Neural cell (in vitro differentiated cells): Measurements from ENCODE around the gene S100Z. TPM values are rescaled to one million over a fixed set of nuclear protein-coding genes. Genes with fewer than 3 reads are reported as not detected.

Source experiments
- H2AFZ ChIP-seq: fragments of 200-600, 300-800 bp; sonication (generic), shearing (Covaris generic); 2 replicates; pipeline ENCODE4 v1.6.0; 2014; ENCODE audit warnings: low read depth, mild to moderate bottlenecking, antibody characterized with exemption, low read length, moderate library complexity
- H3F3A ChIP-seq: fragments of 200-600 bp; shearing (Covaris generic); 2 replicates; pipeline ENCODE4 v1.6.1; 2016; ENCODE audit warnings: mild to moderate bottlenecking, moderate library complexity, mixed read lengths, antibody characterized with exemption, low read length; ENCODE audit not compliant: insufficient read depth, poor library complexity, severe bottlenecking
- H3K27ac ChIP-seq: fragments of 200-600, 300-800 bp; sonication (generic), shearing (Covaris generic); 2 replicates; pipeline ENCODE4 v1.5.1; 2014; ENCODE audit warnings: mild to moderate bottlenecking, low read length, moderate library complexity
- H3K27me3 ChIP-seq: fragments of 300-800, 200-600 bp; sonication (generic), shearing (Covaris generic); 2 replicates; pipeline ENCODE4 v1.6.0; 2014; ENCODE audit warnings: mild to moderate bottlenecking, low read depth, low read length, moderate library complexity; ENCODE audit not compliant: insufficient read depth
- H3K36me3 ChIP-seq: fragments of 300-800, 200-600 bp; sonication (generic), shearing (Covaris generic); 2 replicates; pipeline ENCODE4 v1.5.1; 2014; ENCODE audit warnings: mild to moderate bottlenecking, antibody characterized with exemption, low read length, moderate library complexity; ENCODE audit not compliant: insufficient read depth
- H3K4me2 ChIP-seq: fragments of 300-800, 200-600 bp; sonication (generic), shearing (Covaris generic); 2 replicates; pipeline ENCODE4 v1.6.0; 2014; ENCODE audit warnings: mild to moderate bottlenecking, low read length
- H3K4me3 ChIP-seq: fragments of 300-800, 200-600 bp; sonication (generic), shearing (Covaris generic); 2 replicates; pipeline ENCODE4 v1.5.1; 2014; ENCODE audit warnings: mild to moderate bottlenecking, low read length, moderate library complexity
- H3K79me2 ChIP-seq: fragments of 200-600 bp; shearing (Covaris generic); replicated peaks from 2 replicates; pipeline ENCODE4 v1.6.0; 2014; ENCODE audit warnings: mild to moderate bottlenecking, low read length, moderate library complexity; ENCODE audit not compliant: insufficient read depth
- H3K9ac ChIP-seq: fragments of 300-800, 200-600 bp; sonication (generic), shearing (Covaris generic); 2 replicates; pipeline ENCODE4 v1.6.1; 2016; ENCODE audit warnings: mild to moderate bottlenecking, low read length, mixed read lengths
- H3K9me2 ChIP-seq: fragments of 200-600 bp; shearing (Covaris generic); 2 replicates; pipeline ENCODE4 v1.6.1; 2016; ENCODE audit warnings: mild to moderate bottlenecking, low read length, mixed read lengths; ENCODE audit not compliant: insufficient read depth
- H3K9me3 ChIP-seq: fragments of 200-600, 300-800 bp; sonication (generic), shearing (Covaris generic); 2 replicates; pipeline ENCODE4 v1.6.1; 2016; ENCODE audit warnings: mild to moderate bottlenecking, mixed run types, low read length, moderate library complexity, mixed read lengths
- H4K20me1 ChIP-seq: fragments of 200-600 bp; shearing (Covaris generic); 2 replicates; pipeline ENCODE4 v1.6.1; 2016; ENCODE audit warnings: mild to moderate bottlenecking, mixed run types; ENCODE audit not compliant: insufficient read depth
- EP300 ChIP-seq: fragments of 450-650 bp; conservative IDR thresholded peaks from 2 replicates; pipeline ENCODE4 v1.6.1; 2014; ENCODE audit warnings: antibody characterized with exemption, mild to moderate bottlenecking, moderate library complexity; ENCODE audit not compliant: poor library complexity, severe bottlenecking
- EZH2 ChIP-seq: fragments of 200-600, 300-800 bp; shearing (Covaris generic), sonication (generic); IDR thresholded peaks from 2 replicates; pipeline ENCODE4 v1.6.1; 2014; ENCODE audit warnings: antibody characterized with exemption, low read length, borderline replicate concordance, mild to moderate bottlenecking; ENCODE audit not compliant: insufficient read depth, poor library complexity, severe bottlenecking
- MXI1 ChIP-seq: fragments of 450-650 bp; conservative IDR thresholded peaks from 2 replicates; pipeline ENCODE4 v1.6.1; 2014; ENCODE audit warnings: antibody characterized with exemption, mild to moderate bottlenecking; ENCODE audit not compliant: poor library complexity, severe bottlenecking
- POLR2AphosphoS5 ChIP-seq: IDR thresholded peaks from 2 replicates; pipeline ENCODE4 v1.6.1; 2012
- RAD21 ChIP-seq: fragments of 450-650 bp; conservative IDR thresholded peaks from 2 replicates; pipeline ENCODE4 v1.6.1; 2014; ENCODE audit warnings: antibody characterized with exemption, mild to moderate bottlenecking, moderate library complexity
- SMC3 ChIP-seq: fragments of 450-650 bp; conservative IDR thresholded peaks from 2 replicates; pipeline ENCODE4 v1.6.1; 2014; ENCODE audit warnings: antibody characterized with exemption, mild to moderate bottlenecking, moderate library complexity; ENCODE audit not compliant: poor library complexity
- TAF1 ChIP-seq: IDR thresholded peaks from 2 replicates; pipeline ENCODE4 v1.6.1; 2012; ENCODE audit warnings: low read depth
- polyA plus RNA-seq: library from polyadenylated mRNA; depleted of rRNA; stranded (reverse); fragments of >200 nt; gene quantifications from 2 replicates; pipeline ENCODE4 v1.2.3, GENCODE V29; 2014
- TF ChIP-seq, protein P1 (sequence below): fragments of 450-650 bp; IDR thresholded peaks from 2 replicates; pipeline ENCODE4 v1.5.1; 2014; ENCODE audit warnings: antibody characterized with exemption, mild to moderate bottlenecking, moderate library complexity; ENCODE audit not compliant: poor library complexity, severe bottlenecking
- TF ChIP-seq, protein P2 (sequence below): IDR thresholded peaks from 2 replicates; pipeline ENCODE4 v1.6.1; 2012; ENCODE audit warnings: borderline replicate concordance

The S100Z gene
- polyA plus RNA-seq, 1 donor from 2014 or later: not detected

GRCh38 chr5:76836585-76836984, 13.2 kb upstream of the S100Z start:
- no peak overlapping the region for H3K27ac ChIP-seq
- no peak for TF ChIP-seq MXI1
- TF ChIP-seq TAF1: no peak
- no peak for TF ChIP-seq EZH2
- no peak for TF ChIP-seq POLR2AphosphoS5
- TF ChIP-seq, protein P1, sequence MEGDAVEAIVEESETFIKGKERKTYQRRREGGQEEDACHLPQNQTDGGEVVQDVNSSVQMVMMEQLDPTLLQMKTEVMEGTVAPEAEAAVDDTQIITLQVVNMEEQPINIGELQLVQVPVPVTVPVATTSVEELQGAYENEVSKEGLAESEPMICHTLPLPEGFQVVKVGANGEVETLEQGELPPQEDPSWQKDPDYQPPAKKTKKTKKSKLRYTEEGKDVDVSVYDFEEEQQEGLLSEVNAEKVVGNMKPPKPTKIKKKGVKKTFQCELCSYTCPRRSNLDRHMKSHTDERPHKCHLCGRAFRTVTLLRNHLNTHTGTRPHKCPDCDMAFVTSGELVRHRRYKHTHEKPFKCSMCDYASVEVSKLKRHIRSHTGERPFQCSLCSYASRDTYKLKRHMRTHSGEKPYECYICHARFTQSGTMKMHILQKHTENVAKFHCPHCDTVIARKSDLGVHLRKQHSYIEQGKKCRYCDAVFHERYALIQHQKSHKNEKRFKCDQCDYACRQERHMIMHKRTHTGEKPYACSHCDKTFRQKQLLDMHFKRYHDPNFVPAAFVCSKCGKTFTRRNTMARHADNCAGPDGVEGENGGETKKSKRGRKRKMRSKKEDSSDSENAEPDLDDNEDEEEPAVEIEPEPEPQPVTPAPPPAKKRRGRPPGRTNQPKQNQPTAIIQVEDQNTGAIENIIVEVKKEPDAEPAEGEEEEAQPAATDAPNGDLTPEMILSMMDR: no peak
- TF ChIP-seq, protein P2, sequence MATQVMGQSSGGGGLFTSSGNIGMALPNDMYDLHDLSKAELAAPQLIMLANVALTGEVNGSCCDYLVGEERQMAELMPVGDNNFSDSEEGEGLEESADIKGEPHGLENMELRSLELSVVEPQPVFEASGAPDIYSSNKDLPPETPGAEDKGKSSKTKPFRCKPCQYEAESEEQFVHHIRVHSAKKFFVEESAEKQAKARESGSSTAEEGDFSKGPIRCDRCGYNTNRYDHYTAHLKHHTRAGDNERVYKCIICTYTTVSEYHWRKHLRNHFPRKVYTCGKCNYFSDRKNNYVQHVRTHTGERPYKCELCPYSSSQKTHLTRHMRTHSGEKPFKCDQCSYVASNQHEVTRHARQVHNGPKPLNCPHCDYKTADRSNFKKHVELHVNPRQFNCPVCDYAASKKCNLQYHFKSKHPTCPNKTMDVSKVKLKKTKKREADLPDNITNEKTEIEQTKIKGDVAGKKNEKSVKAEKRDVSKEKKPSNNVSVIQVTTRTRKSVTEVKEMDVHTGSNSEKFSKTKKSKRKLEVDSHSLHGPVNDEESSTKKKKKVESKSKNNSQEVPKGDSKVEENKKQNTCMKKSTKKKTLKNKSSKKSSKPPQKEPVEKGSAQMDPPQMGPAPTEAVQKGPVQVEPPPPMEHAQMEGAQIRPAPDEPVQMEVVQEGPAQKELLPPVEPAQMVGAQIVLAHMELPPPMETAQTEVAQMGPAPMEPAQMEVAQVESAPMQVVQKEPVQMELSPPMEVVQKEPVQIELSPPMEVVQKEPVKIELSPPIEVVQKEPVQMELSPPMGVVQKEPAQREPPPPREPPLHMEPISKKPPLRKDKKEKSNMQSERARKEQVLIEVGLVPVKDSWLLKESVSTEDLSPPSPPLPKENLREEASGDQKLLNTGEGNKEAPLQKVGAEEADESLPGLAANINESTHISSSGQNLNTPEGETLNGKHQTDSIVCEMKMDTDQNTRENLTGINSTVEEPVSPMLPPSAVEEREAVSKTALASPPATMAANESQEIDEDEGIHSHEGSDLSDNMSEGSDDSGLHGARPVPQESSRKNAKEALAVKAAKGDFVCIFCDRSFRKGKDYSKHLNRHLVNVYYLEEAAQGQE: no peak
- no peak for TF ChIP-seq SMC3
- H4K20me1 ChIP-seq: no peaks in the 10 kb centered on the region
- H3K79me2 ChIP-seq: no peaks in the 10 kb centered on the region
- no peak overlapping the region for H3K4me3 ChIP-seq
- H3K36me3 ChIP-seq: no peaks in the 10 kb centered on the region
- H3K9me2 ChIP-seq: no peaks in the 10 kb centered on the region
- no peaks in the 10 kb centered on the region for H3K27me3 ChIP-seq
- H2AFZ ChIP-seq: no peak overlapping the region
- H3K9ac ChIP-seq: no peak overlapping the region
- no peaks in the 10 kb centered on the region for H3K9me3 ChIP-seq
- no peaks in the 10 kb centered on the region for H3F3A ChIP-seq
- no peak overlapping the region for H3K4me2 ChIP-seq

- Histone ChIP-seq H3K9me2 (no peaks in the 10 kb centered on the region), H3K36me3 (no peaks in the 10 kb centered on the region), H3K4me3 (no peak overlapping the region), H3K79me2 (no peaks in the 10 kb centered on the region), H3K27ac (no peak overlapping the region), H3K9ac (no peak overlapping the region), H3K4me2 (no peak overlapping the region), H3F3A (no peaks in the 10 kb centered on the region), H2AFZ (no peak overlapping the region), H3K27me3 (no peaks in the 10 kb centered on the region), H3K9me3 (no peaks in the 10 kb centered on the region), H4K20me1 (no peaks in the 10 kb centered on the region)
- no peak for TF ChIP-seq POLR2AphosphoS5
- TF ChIP-seq, protein P1: no peak
- TF ChIP-seq SMC3: no peak
- TF ChIP-seq EP300: no peak
- TF ChIP-seq EZH2: no peak
- no peak for TF ChIP-seq MXI1
- no peak for TF ChIP-seq RAD21
- TF ChIP-seq TAF1: no peak
- TF ChIP-seq, protein P2: no peak
These were observed 11.1 kb upstream of the S100Z start for GRCh38 chr5:76838481-76839261.
